Mucosa of descending colon (tissue), 3 donors: Measurements from ENCODE around the gene SRD5A1. TPM values are rescaled to one million over a fixed set of nuclear protein-coding genes. Genes with fewer than 3 reads are reported as not detected.

Source experiments
- ATAC-seq: fragments of 200-7000 bp; cut with Tn5 transposase; one replicate; pipeline ENCODE4 v1.9.1; 2020; ENCODE audit warnings: mild to moderate bottlenecking, moderate library complexity
- DNase-seq, 3 donors: peaks; one replicate each; pipeline ENCODE4 v3.0.0-alpha.2; 2020
- H3K36me3 ChIP-seq: fragments of 200-600 bp; one replicate; pipeline ENCODE4 v1.8.0; 2021; ENCODE audit warnings: low read depth, mild to moderate bottlenecking
- H3K4me1 ChIP-seq: fragments of 200-600 bp; one replicate; pipeline ENCODE4 v1.8.0; 2021; ENCODE audit warnings: low read depth, mild to moderate bottlenecking
- H3K4me3 ChIP-seq: fragments of 200-600 bp; one replicate; pipeline ENCODE4 v1.8.0; 2021; ENCODE audit warnings: mild to moderate bottlenecking
- H3K9me3 ChIP-seq: fragments of 200-600 bp; one replicate; pipeline ENCODE4 v1.8.0; 2021; ENCODE audit warnings: mild to moderate bottlenecking
- intact Hi-C, 2 donors: fragments of 100-400 bp; cut with DNase I in 1 of 2; cut with micrococcal nuclease in 1 of 2; formaldehyde crosslinking; loops; one replicate each; pipeline versions ENCODE4 v1.11.0 to v1.11.1; 2022; cut with DNase I, micrococcal nuclease
- total RNA-seq, 3 donors: library from RNA; stranded (reverse); fragmentation: NEBNext Ultra II Directional in 2 of 3; extraction: Animal tissue kit (Norgen Biotek cat#: 25700) in 2 of 3; gene quantifications; one replicate each; pipeline versions ENCODE4 v1.2.1 to v1.2.4, GENCODE V29; 2021 to 2023
- TF ChIP-seq, protein P1 (sequence below): fragments of 200-600 bp; IDR thresholded peaks from one replicate; pipeline ENCODE4 v1.8.0; 2022; ENCODE audit warnings: antibody characterized with exemption, mild to moderate bottlenecking
- donor health status: DM: no; HTN: no; CAD: no; lungs with moderate emphysema.
- donor health status: DM: no; HTN: no; CAD: no.
- donor health status: DM: no; HTN: yes; CAD: no.

SRD5A1 gene
- total RNA-seq, 3 donors from 2014 or later = 12.7 to 16.2 (median 14.3) TPM

DNA sequence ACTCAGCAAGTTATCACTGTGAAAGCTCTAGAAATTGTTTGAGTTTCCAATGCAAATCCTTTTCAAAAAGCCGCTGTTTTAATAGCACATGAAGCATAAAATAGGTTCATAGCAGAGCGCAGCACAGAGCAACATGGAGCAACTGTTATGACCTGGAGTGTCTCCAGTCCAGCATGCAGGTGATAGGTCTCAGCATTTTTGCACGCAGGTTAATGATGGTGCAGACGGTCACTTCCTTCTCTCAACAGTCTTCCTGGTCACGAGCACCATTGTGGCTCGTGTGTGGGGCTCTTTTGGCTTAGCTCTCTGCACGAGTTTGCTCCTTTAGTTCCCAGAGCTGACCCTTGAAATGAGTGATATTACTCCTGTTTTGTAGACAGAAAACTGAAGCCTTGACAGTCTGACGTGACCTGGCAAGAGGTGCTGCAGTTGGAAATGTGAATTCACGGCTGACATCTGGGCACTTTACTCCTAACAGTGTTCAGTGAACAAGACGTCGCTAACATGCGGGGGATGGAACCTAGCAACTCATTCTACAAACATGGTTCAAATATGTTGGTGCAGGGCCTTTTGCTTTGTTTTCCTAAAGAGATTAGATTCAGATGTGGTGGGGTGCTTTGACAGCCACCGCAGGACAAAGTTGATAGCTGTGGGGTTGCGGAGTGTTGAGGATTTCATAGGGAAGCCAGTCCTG, 90.0 kb downstream of the SRD5A1 start:
- H3K9me3 ChIP-seq = no peaks in the 10 kb centered on the region
- DNase-seq (no peak), ATAC-seq (no peak)
- TF ChIP-seq, protein P1, sequence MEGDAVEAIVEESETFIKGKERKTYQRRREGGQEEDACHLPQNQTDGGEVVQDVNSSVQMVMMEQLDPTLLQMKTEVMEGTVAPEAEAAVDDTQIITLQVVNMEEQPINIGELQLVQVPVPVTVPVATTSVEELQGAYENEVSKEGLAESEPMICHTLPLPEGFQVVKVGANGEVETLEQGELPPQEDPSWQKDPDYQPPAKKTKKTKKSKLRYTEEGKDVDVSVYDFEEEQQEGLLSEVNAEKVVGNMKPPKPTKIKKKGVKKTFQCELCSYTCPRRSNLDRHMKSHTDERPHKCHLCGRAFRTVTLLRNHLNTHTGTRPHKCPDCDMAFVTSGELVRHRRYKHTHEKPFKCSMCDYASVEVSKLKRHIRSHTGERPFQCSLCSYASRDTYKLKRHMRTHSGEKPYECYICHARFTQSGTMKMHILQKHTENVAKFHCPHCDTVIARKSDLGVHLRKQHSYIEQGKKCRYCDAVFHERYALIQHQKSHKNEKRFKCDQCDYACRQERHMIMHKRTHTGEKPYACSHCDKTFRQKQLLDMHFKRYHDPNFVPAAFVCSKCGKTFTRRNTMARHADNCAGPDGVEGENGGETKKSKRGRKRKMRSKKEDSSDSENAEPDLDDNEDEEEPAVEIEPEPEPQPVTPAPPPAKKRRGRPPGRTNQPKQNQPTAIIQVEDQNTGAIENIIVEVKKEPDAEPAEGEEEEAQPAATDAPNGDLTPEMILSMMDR = no peak
- H3K4me3 ChIP-seq = no peak overlapping the region
- peaks cover 12% of the 10 kb centered on the region for H3K4me1 ChIP-seq
- no peaks in the 10 kb centered on the region for H3K36me3 ChIP-seq
- intact Hi-C loops = no loop called here

DNA sequence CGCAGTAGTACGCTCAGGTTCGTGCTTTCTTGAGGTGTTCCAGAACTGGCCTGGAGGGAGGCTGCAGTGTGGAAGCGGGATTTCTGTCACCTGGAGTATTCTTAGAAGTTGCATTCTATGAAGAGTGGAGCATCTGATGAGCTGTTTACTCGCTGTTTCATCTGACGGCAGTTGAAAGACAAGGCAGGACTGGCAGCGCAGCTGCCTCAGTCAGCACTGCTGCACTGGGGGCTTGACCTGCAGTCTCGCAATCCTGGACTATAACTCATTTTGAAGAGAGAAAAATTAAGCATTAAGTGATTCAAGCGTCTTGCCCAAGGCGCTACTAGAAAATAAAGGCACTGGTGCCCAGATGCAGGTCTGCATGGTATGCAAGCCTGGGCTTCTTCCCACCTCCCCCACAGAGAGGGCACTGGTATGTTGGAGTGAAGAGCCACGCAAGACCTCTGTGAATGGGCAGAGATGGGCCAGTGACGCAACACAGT, 90.6 kb downstream of the SRD5A1 start:
- H3K36me3 ChIP-seq = no peaks in the 10 kb centered on the region
- ATAC-seq (no peak), DNase-seq (no peak)
- no peak overlapping the region for H3K4me3 ChIP-seq
- TF ChIP-seq, protein P1 = no peak
- H3K4me1 ChIP-seq = peaks cover 12% of the 10 kb centered on the region
- no peaks in the 10 kb centered on the region for H3K9me3 ChIP-seq
- intact Hi-C loops = no loop called here

Other genes starting within 250 kb of the SRD5A1 start
- 1 to 10 TPM in 1 of 3 donors, under 1 TPM in 2; 0.19 to 4.1 (median 0.26) TPM for gene UBE2QL1, start 184.6 kb upstream of the SRD5A1 start, total RNA-seq
- gene NSUN2, start 396 bp upstream of the SRD5A1 start, total RNA-seq = 10 to 100 TPM; 50.3 to 54.3 (median 52.5) TPM
- 10 to 100 TPM; 16.0 to 26.2 (median 16.3) TPM for gene TENT4A, start 80.0 kb downstream of the SRD5A1 start, total RNA-seq